Mesothelial cell of epicardium (in vitro differentiated cells): Measurements from ENCODE around the gene IMPDH2. TPM values are rescaled to one million over a fixed set of nuclear protein-coding genes. Genes with fewer than 3 reads are reported as not detected.
A peak's percentile ranks its signal among the peaks of the same experiment; 100 is the strongest.
"Not testable (repeated sequence)": the region's sequence is repeated elsewhere in the genome, so short reads cannot be mapped to it uniquely, and the experiment has no call there.

ENCODE experiments used
- DNase-seq, 2 experiments: peaks; one replicate each; pipeline ENCODE4 v3.0.0; 2021; ENCODE audit warnings: low spot score in 2 of 2; ENCODE audit not compliant: unreplicated experiment in 2 of 2
- H3K27ac Mint-ChIP-seq: 2 replicates; pipeline ENCODE4 v1.8.0; 2021; ENCODE audit warnings: mixed read lengths
- H3K27me3 Mint-ChIP-seq: 2 replicates; pipeline ENCODE4 v1.8.0; 2021; ENCODE audit warnings: low read depth, mixed read lengths
- H3K36me3 Mint-ChIP-seq: 2 replicates; pipeline ENCODE4 v1.8.0; 2021; ENCODE audit warnings: mixed read lengths
- H3K4me1 Mint-ChIP-seq: 2 replicates; pipeline ENCODE4 v1.8.0; 2021; ENCODE audit warnings: mixed read lengths
- H3K4me3 Mint-ChIP-seq: 2 replicates; pipeline ENCODE4 v1.8.0; 2021; ENCODE audit warnings: mild to moderate bottlenecking, moderate library complexity, mixed read lengths
- H3K9me3 Mint-ChIP-seq: 2 replicates; pipeline ENCODE4 v1.8.0; 2021; ENCODE audit warnings: mixed read lengths
- CTCF ChIP-seq: fragments of 200-600 bp; sonication (generic); IDR thresholded peaks from one replicate; pipeline ENCODE4 v1.5.0; 2021; ENCODE audit warnings: antibody characterized with exemption; ENCODE audit not compliant: unreplicated experiment
- total RNA-seq: library from RNA; stranded (reverse); gene quantifications from 3 replicates; pipeline ENCODE4 v1.2.1, GENCODE V29; 2021

Gene IMPDH2
- total RNA-seq, 1 donor from 2014 or later = 207 TPM

GRCh38 chr3:49013738-49014660 lies 15.2 kb downstream of the IMPDH2 start:
- no peaks in the 10 kb centered on the region for H3K9me3 Mint-ChIP-seq
- H3K4me1 Mint-ChIP-seq = peaks cover 14% of the 10 kb centered on the region
- no peak overlapping the region for H3K4me3 Mint-ChIP-seq
- peaks cover 11% of the 10 kb centered on the region for H3K36me3 Mint-ChIP-seq
- H3K27ac Mint-ChIP-seq = no peak overlapping the region
- no peaks in the 10 kb centered on the region for H3K27me3 Mint-ChIP-seq
- DNase-seq = no peak
- TF ChIP-seq CTCF = peak; percentile 67

GRCh38 chr3:49013113-49013737 lies 16.0 kb downstream of the IMPDH2 start:
- Mint-ChIP-seq H3K4me3 (no peak overlapping the region), H3K9me3 (no peaks in the 10 kb centered on the region), H3K36me3 (peaks cover 11% of the 10 kb centered on the region)

GRCh38 chr3:49012441-49013017 lies 16.7 kb downstream of the IMPDH2 start:
- no peak for TF ChIP-seq CTCF
- Mint-ChIP-seq H3K27me3 (no peaks in the 10 kb centered on the region), H3K27ac (no peak overlapping the region), H3K4me1 (peaks cover 15% of the 10 kb centered on the region), H3K9me3 (no peaks in the 10 kb centered on the region), H3K36me3 (peaks cover 11% of the 10 kb centered on the region), H3K4me3 (no peak overlapping the region)
- no peak for DNase-seq

More at GRCh38 chr3:49013113-49013737, 16.0 kb downstream of the IMPDH2 start:
- Mint-ChIP-seq H3K4me1 (peaks cover 14% of the 10 kb centered on the region), H3K27me3 (no peaks in the 10 kb centered on the region), H3K27ac (no peak overlapping the region)
- no peak for TF ChIP-seq CTCF
- no peak for DNase-seq

GRCh38 chr3:49009396-49009795 lies 19.8 kb downstream of the IMPDH2 start:
- DNase-seq = no peak
- no peaks in the 10 kb centered on the region for H3K36me3 Mint-ChIP-seq
- H3K9me3 Mint-ChIP-seq = no peaks in the 10 kb centered on the region
- no peak for TF ChIP-seq CTCF
- H3K27me3 Mint-ChIP-seq = no peaks in the 10 kb centered on the region
- peaks cover 22% of the 10 kb centered on the region for H3K4me1 Mint-ChIP-seq
- peak overlapping the region; percentile 69 for H3K27ac Mint-ChIP-seq
- H3K4me3 Mint-ChIP-seq = peak overlapping the region; percentile 39

- not testable (repeated sequence) for H3K9me3 Mint-ChIP-seq, DNase-seq
- H3K27ac Mint-ChIP-seq = peak overlapping the region; percentile 100
These were observed 20.6 kb downstream of the IMPDH2 start for GRCh38 chr3:49008627-49009026.

More at GRCh38 chr3:49008627-49009026, 20.6 kb downstream of the IMPDH2 start:
- not testable (repeated sequence) for H3K36me3 Mint-ChIP-seq, H3K27me3 Mint-ChIP-seq
- H3K4me1 Mint-ChIP-seq = peaks cover 22% of the 10 kb centered on the region
- peak overlapping the region; percentile 97 for H3K4me3 Mint-ChIP-seq
